Caco-2 (cell line): Measurements from ENCODE around the gene ASTE1. TPM values are rescaled to one million over a fixed set of nuclear protein-coding genes. Genes with fewer than 3 reads are reported as not detected.
A peak's percentile ranks its signal among the peaks of the same experiment; 100 is the strongest.

Experiments used
- BruUV-seq: library from RNA; stranded (reverse); fragments of 400-500 nt; replicated peaks from 2 replicates; lab custom pipeline; 2021; lab: Mats Ljungman, UMichigan
- CTCF ChIA-PET: fragments of 300-600 bp; sonication (Branson Sonifier 250); formaldehyde crosslinking; loops from one replicate; lab custom pipeline; 2022; ENCODE audit warnings: antibody characterized with exemption; lab: Charles Lee
- POLR2A ChIA-PET: fragments of 300-600 bp; sonication (Branson Sonifier 250); formaldehyde crosslinking; loops from one replicate; lab custom pipeline; 2022; ENCODE audit warnings: antibody characterized with exemption; lab: Charles Lee
- DNase-seq, 2 experiments: peaks; one replicate each; pipeline versions ENCODE4 v3.0.0 to v3.0.0-alpha.2; 2020 to 2022
- H3K27me3 ChIP-seq: replicated peaks from 2 replicates; pipeline ENCODE4 v1.6.0; 2011; ENCODE audit warnings: low read length; ENCODE audit not compliant: control insufficient read depth, insufficient read depth
- H3K36me3 ChIP-seq: 2 replicates; pipeline ENCODE4 v1.5.1; 2011; ENCODE audit warnings: low read length; ENCODE audit not compliant: control insufficient read depth, insufficient read depth
- H3K4me1 ChIP-seq: fragments of 250-450 bp; sonication (Bioruptor Pico); 2 replicates; pipeline ENCODE4 v1.5.1; 2020; ENCODE audit warnings: mild to moderate bottlenecking
- H3K4me3 ChIP-seq: 2 replicates; pipeline ENCODE4 v1.5.1; 2011; ENCODE audit warnings: low read depth, mild to moderate bottlenecking, control low read depth, low read length
- H3K9me3 ChIP-seq: fragments of 250-450 bp; sonication (Bioruptor Pico); 2 replicates; pipeline ENCODE4 v1.5.1; 2020; ENCODE audit warnings: mild to moderate bottlenecking, moderate library complexity
- H3K27ac Mint-ChIP-seq: one replicate; pipeline ENCODE4 v1.8.0; 2022; ENCODE audit warnings: mixed read lengths; ENCODE audit not compliant: unreplicated experiment
- H3K27me3 Mint-ChIP-seq: one replicate; pipeline ENCODE4 v1.8.0; 2022; ENCODE audit warnings: mixed read lengths; ENCODE audit not compliant: insufficient read depth, unreplicated experiment
- H3K36me3 Mint-ChIP-seq: one replicate; pipeline ENCODE4 v1.8.0; 2022; ENCODE audit warnings: mild to moderate bottlenecking, mixed read lengths; ENCODE audit not compliant: insufficient read depth, unreplicated experiment
- H3K4me1 Mint-ChIP-seq: one replicate; pipeline ENCODE4 v1.8.0; 2022; ENCODE audit warnings: low read depth, mixed read lengths; ENCODE audit not compliant: unreplicated experiment
- H3K4me3 Mint-ChIP-seq: one replicate; pipeline ENCODE4 v1.8.0; 2022; ENCODE audit warnings: mild to moderate bottlenecking, moderate library complexity, mixed read lengths; ENCODE audit not compliant: unreplicated experiment
- H3K9me3 Mint-ChIP-seq: one replicate; pipeline ENCODE4 v1.8.0; 2022; ENCODE audit warnings: mixed read lengths; ENCODE audit not compliant: unreplicated experiment
- intact Hi-C: fragments of 100-400 bp; cut with micrococcal nuclease; formaldehyde crosslinking; loops from one replicate; pipeline ENCODE4 v1.10.0; 2022; ENCODE audit not compliant: unreplicated experiment
- total RNA-seq: library from RNA; stranded (reverse); gene quantifications from 2 replicates; pipeline ENCODE4 v1.2.3, GENCODE V29; 2022
- TF ChIP-seq, protein P1 (sequence below), 2 experiments: fragments of 200-600 bp in 1 of 2; IDR thresholded peaks; 1 replicate in 1 of 2; 2 replicates in 1 of 2; pipeline versions ENCODE4 v1.5.1 to v1.8.0; 2011 to 2022; ENCODE audit warnings: antibody characterized with exemption in 1 of 2, control low read depth in 1 of 2, inconsistent platforms in 1 of 2, low read depth in 1 of 2, low read length in 1 of 2, mild to moderate bottlenecking in 1 of 2, moderate library complexity in 1 of 2; ENCODE audit not compliant: insufficient read depth in 1 of 2, severe bottlenecking in 1 of 2, unreplicated experiment in 1 of 2

Gene ASTE1
- total RNA-seq, 1 experiment from 2014 or later, result 11.0 TPM

DNA sequence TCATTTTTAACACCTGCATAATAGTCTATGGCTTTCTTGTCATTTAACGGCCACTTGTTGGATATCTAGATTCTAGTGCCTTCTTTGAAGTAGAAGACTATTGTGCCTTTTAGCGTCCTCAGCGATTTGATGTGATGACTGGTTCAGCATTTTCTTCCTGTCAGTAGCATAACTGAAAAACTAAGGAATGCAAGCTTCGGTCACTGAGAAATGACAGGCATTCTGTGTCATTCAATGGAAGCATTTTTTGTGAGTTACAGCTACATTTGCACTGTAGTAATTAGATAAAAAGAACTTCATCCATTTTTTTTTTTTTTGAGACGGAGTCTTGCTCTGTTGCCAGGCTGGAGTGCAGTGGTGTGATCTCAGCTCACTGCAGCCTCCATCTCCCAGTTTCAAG is 10.4 kb upstream of the ASTE1 start:
- Mint-ChIP-seq H3K27me3 (no peaks in the 10 kb centered on the region), H3K36me3 (no peaks in the 10 kb centered on the region), H3K4me3 (no peak overlapping the region), H3K27ac (no peak overlapping the region), H3K4me1 (peaks cover 6% of the 10 kb centered on the region), H3K9me3 (no peaks in the 10 kb centered on the region)
- TF ChIP-seq, protein P1, sequence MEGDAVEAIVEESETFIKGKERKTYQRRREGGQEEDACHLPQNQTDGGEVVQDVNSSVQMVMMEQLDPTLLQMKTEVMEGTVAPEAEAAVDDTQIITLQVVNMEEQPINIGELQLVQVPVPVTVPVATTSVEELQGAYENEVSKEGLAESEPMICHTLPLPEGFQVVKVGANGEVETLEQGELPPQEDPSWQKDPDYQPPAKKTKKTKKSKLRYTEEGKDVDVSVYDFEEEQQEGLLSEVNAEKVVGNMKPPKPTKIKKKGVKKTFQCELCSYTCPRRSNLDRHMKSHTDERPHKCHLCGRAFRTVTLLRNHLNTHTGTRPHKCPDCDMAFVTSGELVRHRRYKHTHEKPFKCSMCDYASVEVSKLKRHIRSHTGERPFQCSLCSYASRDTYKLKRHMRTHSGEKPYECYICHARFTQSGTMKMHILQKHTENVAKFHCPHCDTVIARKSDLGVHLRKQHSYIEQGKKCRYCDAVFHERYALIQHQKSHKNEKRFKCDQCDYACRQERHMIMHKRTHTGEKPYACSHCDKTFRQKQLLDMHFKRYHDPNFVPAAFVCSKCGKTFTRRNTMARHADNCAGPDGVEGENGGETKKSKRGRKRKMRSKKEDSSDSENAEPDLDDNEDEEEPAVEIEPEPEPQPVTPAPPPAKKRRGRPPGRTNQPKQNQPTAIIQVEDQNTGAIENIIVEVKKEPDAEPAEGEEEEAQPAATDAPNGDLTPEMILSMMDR (IDR thresholded peaks at IDR 0.05; ENCODE audit: insufficient read depth in 1 of 2, low read depth in 1 of 2, low read length in 1 of 2, severe bottlenecking in 1 of 2, unreplicated experiment in 1 of 2), result no peak
- Histone ChIP-seq H3K27me3 (no peaks in the 10 kb centered on the region), H3K4me1 (no peaks in the 10 kb centered on the region; the same call in 1 of the 2 replicates), H3K36me3 (no peaks in the 10 kb centered on the region), H3K9me3 (no peaks in the 10 kb centered on the region), H3K4me3 (no peak overlapping the region)
- BruUV-seq, result no TSS peak
- DNase-seq, result no peak
- POLR2A ChIA-PET, result no interaction called here
- intact Hi-C loops, result loop anchor here (10.0 kb wide), 1 partner anchor 618 kb away; no protein-coding TSS in a partner anchor
- CTCF ChIA-PET, result interaction anchor here (0.6 kb wide), 1 partner anchor 993 kb away, joined by 3 read pairs; no protein-coding TSS in a partner anchor

DNA sequence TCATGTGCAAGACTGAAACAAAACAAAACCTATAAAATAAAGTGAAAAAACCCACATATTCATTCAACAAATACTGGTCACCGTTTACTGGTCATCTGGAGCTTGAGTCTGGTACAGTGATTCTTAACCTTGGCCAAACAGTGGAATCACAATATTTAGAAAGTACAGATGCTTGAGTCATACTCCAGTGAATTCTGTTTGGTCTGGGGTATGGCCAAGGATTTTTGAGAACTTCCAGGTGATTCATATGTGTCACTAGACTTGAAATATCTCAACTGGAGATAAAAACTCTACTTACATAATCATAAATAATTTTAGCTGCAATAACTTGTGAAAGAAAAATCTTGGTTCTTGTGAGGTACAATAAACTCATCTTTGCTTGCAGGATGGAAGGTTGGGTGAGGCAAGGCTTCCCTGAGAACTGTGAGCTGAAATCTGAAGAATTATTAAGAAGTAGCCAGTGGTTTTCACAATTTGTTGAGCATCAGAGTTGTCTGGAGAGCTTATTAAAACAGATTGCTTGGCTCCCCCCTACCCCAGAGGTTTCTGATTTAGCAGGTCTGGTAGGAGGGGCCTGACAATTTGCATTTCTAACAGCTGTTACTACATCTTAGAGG is 9.7 kb upstream of the ASTE1 start:
- Histone ChIP-seq H3K4me3 (no peak overlapping the region), H3K27me3 (no peaks in the 10 kb centered on the region), H3K4me1 (no peaks in the 10 kb centered on the region; the same call in 1 of the 2 replicates), H3K9me3 (no peaks in the 10 kb centered on the region), H3K36me3 (no peaks in the 10 kb centered on the region)
- peaks cover 6% of the 10 kb centered on the region for H3K4me1 Mint-ChIP-seq
- no peaks in the 10 kb centered on the region for H3K36me3 Mint-ChIP-seq
- H3K27ac Mint-ChIP-seq, result no peak overlapping the region
- no TSS peak for BruUV-seq
- no peak overlapping the region for H3K4me3 Mint-ChIP-seq
- intact Hi-C loops, result loop anchor here (10.0 kb wide), 1 partner anchor 618 kb away; no protein-coding TSS in a partner anchor
- DNase-seq, result no peak
- no peaks in the 10 kb centered on the region for H3K27me3 Mint-ChIP-seq
- no peaks in the 10 kb centered on the region for H3K9me3 Mint-ChIP-seq
- ChIA-PET CTCF (interaction anchor here (0.6 kb wide), 1 partner anchor 994 kb away, joined by 3 read pairs; no protein-coding TSS in a partner anchor), POLR2A (no interaction called here)
- TF ChIP-seq, protein P1 (IDR thresholded peaks at IDR 0.05; ENCODE audit: insufficient read depth in 1 of 2, low read depth in 1 of 2, low read length in 1 of 2, severe bottlenecking in 1 of 2, unreplicated experiment in 1 of 2), result no peak

DNA sequence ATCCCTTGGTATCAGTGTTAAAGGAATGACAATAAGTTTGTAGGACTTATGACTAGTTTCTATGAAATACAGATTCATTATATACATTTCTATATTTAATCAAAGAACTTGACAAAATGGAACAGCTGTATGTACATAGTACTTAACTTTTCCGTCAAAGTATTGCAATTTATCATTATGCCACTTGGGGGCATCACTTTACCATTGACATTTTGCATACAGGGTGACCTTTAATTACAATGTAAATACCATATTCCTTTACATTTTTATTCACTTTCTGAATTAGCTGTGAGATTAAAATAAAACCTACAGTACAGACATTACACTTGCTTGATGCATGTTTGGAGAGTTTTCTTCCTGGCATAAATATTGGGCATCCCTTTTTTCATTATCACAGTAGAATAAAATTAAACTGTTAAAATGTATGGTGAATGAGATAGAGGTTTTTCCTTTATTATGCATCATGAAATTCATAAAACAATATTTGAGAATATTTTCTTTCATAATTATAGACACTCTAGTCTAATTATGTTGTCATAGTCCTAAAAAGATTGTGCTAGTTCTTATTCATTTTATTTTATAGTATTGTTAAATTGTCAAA is 7.0 kb upstream of the ASTE1 start:
- intact Hi-C loops, result loop anchor here (1.0 to 10.0 kb wide), 2 partner anchors 109 to 621 kb away; no protein-coding TSS in a partner anchor
- ChIA-PET CTCF (interaction anchor here (2.0 kb wide), 1 partner anchor 109 kb away, joined by 7 read pairs; no protein-coding TSS in a partner anchor), POLR2A (no interaction called here)
- DNase-seq, result peak in 1 of 2 experiments; percentile 62
- Histone ChIP-seq H3K4me1 (peaks cover 3% of the 10 kb centered on the region; the same call in 1 of the 2 replicates), H3K27me3 (no peaks in the 10 kb centered on the region), H3K4me3 (no peak overlapping the region), H3K36me3 (no peaks in the 10 kb centered on the region), H3K9me3 (no peaks in the 10 kb centered on the region)
- H3K9me3 Mint-ChIP-seq, result no peaks in the 10 kb centered on the region
- H3K27me3 Mint-ChIP-seq, result no peaks in the 10 kb centered on the region
- H3K27ac Mint-ChIP-seq, result no peak overlapping the region
- peaks cover 4% of the 10 kb centered on the region for H3K36me3 Mint-ChIP-seq
- TF ChIP-seq, protein P1 (IDR thresholded peaks at IDR 0.05; ENCODE audit: insufficient read depth in 1 of 2, low read depth in 1 of 2, low read length in 1 of 2, severe bottlenecking in 1 of 2, unreplicated experiment in 1 of 2), result peak; percentile 43 to 59
- peaks cover 18% of the 10 kb centered on the region for H3K4me1 Mint-ChIP-seq
- H3K4me3 Mint-ChIP-seq, result no peak overlapping the region
- no TSS peak for BruUV-seq
